Lung (tissue), 12 donors: Measurements from ENCODE around the gene MPND. TPM values are rescaled to one million over a fixed set of nuclear protein-coding genes. Genes with fewer than 3 reads are reported as not detected.

ENCODE experiments used
- ATAC-seq: fragments of 200-7000 bp; cut with Tn5 transposase; one replicate; pipeline ENCODE4 v1.9.1; 2020; ENCODE audit warnings: moderate number of reproducible peaks; ENCODE audit not compliant: insufficient read depth, low FRiP score
- DNase-seq, 3 donors: peaks; one replicate each; pipeline ENCODE4 v3.0.0-alpha.2; 2013 to 2017
- H3K27ac ChIP-seq, 2 donors: one replicate each; pipeline ENCODE4 v1.5.1; 2013; ENCODE audit warnings: mild to moderate bottlenecking in 2 of 2, moderate library complexity in 2 of 2, control low read depth in 1 of 2, inconsistent platforms in 1 of 2, low read depth in 1 of 2, low read length in 1 of 2
- H3K27me3 ChIP-seq, 3 donors: one replicate each; pipeline ENCODE4 v1.5.1; 2013; ENCODE audit warnings: low read length in 2 of 3; ENCODE audit not compliant: control insufficient read depth in 3 of 3, insufficient read depth in 3 of 3
- H3K36me3 ChIP-seq, 4 donors: one replicate each; pipeline ENCODE4 v1.5.1; 2013; ENCODE audit warnings: low read length in 4 of 4, mild to moderate bottlenecking in 1 of 4, moderate library complexity in 1 of 4; ENCODE audit not compliant: control insufficient read depth in 4 of 4, insufficient read depth in 4 of 4
- H3K4me1 ChIP-seq, 5 donors: one replicate each; pipeline ENCODE4 v1.5.1; 2013; ENCODE audit warnings: low read length in 5 of 5, mild to moderate bottlenecking in 2 of 5, moderate library complexity in 1 of 5; ENCODE audit not compliant: control insufficient read depth in 5 of 5, insufficient read depth in 5 of 5
- H3K4me3 ChIP-seq: one replicate; pipeline ENCODE4 v1.5.1; 2013; ENCODE audit warnings: mild to moderate bottlenecking, control low read depth, moderate library complexity
- H3K9ac ChIP-seq, 2 donors: one replicate each; pipeline ENCODE4 v1.5.1; 2013; ENCODE audit warnings: low read length in 2 of 2, control low read depth in 1 of 2; ENCODE audit not compliant: insufficient read depth in 1 of 2
- H3K9me3 ChIP-seq, 4 donors: one replicate each; pipeline ENCODE4 v1.5.1; 2013; ENCODE audit warnings: low read length in 3 of 4, mild to moderate bottlenecking in 1 of 4, moderate library complexity in 1 of 4; ENCODE audit not compliant: control insufficient read depth in 4 of 4, insufficient read depth in 3 of 4
- WGBS, 2 donors: extraction: QIAGEN DNeasy Blood & Tissue Kit; methylation state at CpG; one replicate each; pipeline ENCODE4 v1.1.7; 2013; 5-methylcytosine and 5-hydroxymethylcytosine counted together
- polyA plus RNA-seq, 2 donors: library from polyadenylated mRNA; stranded (reverse); fragments of 200-250 nt; gene quantifications; one replicate each; pipeline ENCODE4 v1.2.1, GENCODE V29; 2013
- total RNA-seq, 2 donors: library from RNA; depleted of rRNA in 1 of 2; stranded (reverse); fragments of >200 nt in 1 of 2; gene quantifications; one replicate each; pipeline ENCODE4 v1.2.1, GENCODE V29; 2014 to 2021
- TF ChIP-seq, protein P1 (sequence below): IDR thresholded peaks from 2 replicates; pipeline ENCODE4 v1.5.1; 2012; ENCODE audit warnings: mild to moderate bottlenecking; ENCODE audit errors: control extremely low read depth, extremely low read depth
- donor health status: control.
- donor health status: control.
- donor health status: Bipolar disorder and iron deficiency.
- donor health status: healthy.
- donor health status: DM: yes; HTN: yes; CAD: no.

MPND gene
- total and polyA plus RNA-seq, 4 donors = 9.1 to 32.3 (median 24.6) TPM

DNA sequence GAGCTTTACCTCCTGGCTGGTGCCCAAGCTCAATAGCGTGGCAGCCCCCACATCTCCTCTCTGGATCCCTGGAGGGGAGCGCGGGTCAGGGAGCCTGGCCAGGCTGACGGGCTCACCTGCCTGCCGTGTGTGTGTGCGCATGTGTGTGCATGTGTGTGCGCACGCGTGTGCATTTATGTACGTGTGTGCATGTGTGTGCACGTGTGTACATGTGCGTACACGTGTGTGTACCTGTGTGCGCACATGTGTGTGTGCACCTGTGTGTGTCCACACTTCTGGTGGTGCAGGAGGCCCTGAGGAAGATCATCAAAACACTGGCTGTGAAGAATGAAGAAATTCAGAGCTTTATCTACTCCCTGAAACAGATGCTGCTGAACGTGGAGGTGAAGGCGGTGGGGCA lies 37.7 kb upstream of the MPND start:
- H3K4me3 ChIP-seq = no peak overlapping the region
- TF ChIP-seq, protein P1, sequence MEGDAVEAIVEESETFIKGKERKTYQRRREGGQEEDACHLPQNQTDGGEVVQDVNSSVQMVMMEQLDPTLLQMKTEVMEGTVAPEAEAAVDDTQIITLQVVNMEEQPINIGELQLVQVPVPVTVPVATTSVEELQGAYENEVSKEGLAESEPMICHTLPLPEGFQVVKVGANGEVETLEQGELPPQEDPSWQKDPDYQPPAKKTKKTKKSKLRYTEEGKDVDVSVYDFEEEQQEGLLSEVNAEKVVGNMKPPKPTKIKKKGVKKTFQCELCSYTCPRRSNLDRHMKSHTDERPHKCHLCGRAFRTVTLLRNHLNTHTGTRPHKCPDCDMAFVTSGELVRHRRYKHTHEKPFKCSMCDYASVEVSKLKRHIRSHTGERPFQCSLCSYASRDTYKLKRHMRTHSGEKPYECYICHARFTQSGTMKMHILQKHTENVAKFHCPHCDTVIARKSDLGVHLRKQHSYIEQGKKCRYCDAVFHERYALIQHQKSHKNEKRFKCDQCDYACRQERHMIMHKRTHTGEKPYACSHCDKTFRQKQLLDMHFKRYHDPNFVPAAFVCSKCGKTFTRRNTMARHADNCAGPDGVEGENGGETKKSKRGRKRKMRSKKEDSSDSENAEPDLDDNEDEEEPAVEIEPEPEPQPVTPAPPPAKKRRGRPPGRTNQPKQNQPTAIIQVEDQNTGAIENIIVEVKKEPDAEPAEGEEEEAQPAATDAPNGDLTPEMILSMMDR = no peak
- H3K27ac ChIP-seq = no peak overlapping the region
- ATAC-seq (no peak), DNase-seq (no peak)
- no peaks in the 10 kb centered on the region for H3K4me1 ChIP-seq
- WGBS, 2 donors = 86 to 90% methylated on average over 16 of the region's 16 CpGs
- H3K9ac ChIP-seq = no peak overlapping the region
- no peaks in the 10 kb centered on the region for H3K27me3 ChIP-seq
- H3K9me3 ChIP-seq = peaks cover 0 to 1% (median 0%) of the 10 kb centered on the region in 4 donors
- H3K36me3 ChIP-seq = no peaks in the 10 kb centered on the region

DNA sequence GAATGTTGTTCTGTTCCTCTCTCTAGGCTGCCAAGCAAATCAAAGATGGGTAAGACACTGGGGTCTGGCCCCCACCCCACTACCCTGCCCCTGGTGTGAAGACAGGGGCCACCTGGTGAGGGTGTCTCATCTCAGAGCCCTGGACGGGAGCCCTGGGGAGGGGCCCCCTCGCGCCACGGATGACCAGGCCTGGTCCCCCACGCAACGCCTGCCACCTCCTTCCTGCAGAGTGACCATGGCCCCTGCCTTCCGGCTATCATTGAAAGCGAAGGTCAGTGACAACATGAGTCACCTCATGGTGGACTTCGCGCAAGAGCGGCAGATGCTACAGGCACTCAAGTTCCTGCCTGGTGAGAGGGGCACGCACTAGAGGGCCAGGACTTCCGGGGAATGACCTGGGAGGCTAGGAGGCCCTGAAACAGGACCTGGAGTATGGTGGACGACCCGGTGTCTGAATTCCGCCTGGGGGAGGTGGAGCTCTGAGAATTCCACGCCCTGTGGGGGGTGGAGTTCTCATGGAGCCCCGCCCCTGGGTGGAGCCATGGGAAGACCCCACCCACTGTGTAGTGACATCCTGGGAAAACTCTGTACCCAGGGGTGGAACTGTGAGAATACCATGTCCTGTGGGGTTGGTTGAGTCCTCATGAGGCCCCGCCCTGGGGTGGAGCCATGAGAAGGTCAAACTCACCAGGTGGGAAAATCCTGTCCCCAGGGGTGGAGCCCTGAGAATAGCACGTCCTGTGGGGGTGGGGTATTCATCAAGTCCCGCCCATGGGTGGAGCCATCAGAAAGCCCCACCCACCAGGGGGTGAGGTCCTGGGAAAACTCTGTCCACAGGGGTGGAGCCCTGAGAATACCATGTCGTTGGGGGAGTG lies 32.9 kb upstream of the MPND start:
- Histone ChIP-seq H3K9me3 (peaks cover 0 to 4% (median 0%) of the 10 kb centered on the region in 4 donors), H3K4me1 (no peaks in the 10 kb centered on the region), H3K36me3 (no peaks in the 10 kb centered on the region), H3K27ac (no peak overlapping the region), H3K9ac (no peak overlapping the region), H3K27me3 (no peaks in the 10 kb centered on the region), H3K4me3 (no peak overlapping the region)
- ATAC-seq (no peak), DNase-seq (no peak)
- TF ChIP-seq, protein P1 = no peak
- WGBS, 2 donors = 89 to 91% methylated on average over 22 of the region's 22 CpGs

DNA sequence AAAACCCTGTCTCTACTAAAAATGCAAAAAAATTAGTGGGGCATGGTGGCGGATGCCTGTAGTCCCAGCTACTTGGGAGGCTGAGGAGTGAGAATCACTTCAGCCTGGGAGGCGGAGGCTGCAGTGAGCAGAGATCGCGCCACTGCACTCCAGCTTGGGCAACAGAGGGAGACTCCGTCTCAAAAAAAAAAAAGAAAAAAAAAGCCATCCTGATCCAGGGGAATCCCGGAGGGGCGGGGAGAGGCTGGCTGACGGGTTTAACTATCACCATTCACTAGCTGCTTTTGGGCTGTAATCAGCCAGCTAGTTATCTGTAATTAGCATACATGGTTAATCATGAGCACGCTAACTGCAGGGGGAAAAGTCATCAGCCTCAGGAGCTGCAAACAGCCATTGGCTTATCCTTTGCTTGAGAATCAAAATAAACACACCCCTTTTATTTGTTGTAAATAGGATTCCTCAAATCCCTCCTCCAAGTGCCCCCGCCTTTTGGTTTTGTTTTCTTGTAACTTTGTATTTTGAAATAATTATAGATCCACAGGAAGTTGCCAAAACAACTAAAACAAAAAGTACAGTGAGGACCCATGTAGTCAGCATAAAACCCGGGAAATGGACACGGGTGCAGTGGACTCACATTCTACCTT lies 29.4 kb upstream of the MPND start:
- no peak for DNase-seq
- no peak for ATAC-seq
- Histone ChIP-seq H3K9ac (no peak overlapping the region), H3K27me3 (no peaks in the 10 kb centered on the region), H3K4me1 (no peaks in the 10 kb centered on the region), H3K36me3 (no peaks in the 10 kb centered on the region), H3K9me3 (peaks cover 0 to 4% (median 0%) of the 10 kb centered on the region in 4 donors), H3K4me3 (no peak overlapping the region), H3K27ac (no peak overlapping the region)
- TF ChIP-seq, protein P1 = no peak
- WGBS, 2 donors = 43 to 60% methylated on average over 12 of the region's 12 CpGs
